Brain microvascular endothelial cell (primary cell): ENCODE data around the gene CNOT4.
A peak's percentile ranks its signal among the peaks of the same experiment; 100 is the strongest.

Source experiments
- DNase-seq: peaks from one replicate; pipeline ENCODE4 v3.0.0-alpha.2; 2020
- H3K27ac ChIP-seq: fragments of 250-450 bp; sonication (Bioruptor Pico); 2 replicates; pipeline ENCODE4 v1.5.1; 2020; ENCODE audit warnings: mild to moderate bottlenecking, moderate library complexity
- H3K27me3 ChIP-seq: fragments of 250-450 bp; sonication (Bioruptor Pico); replicated peaks from 2 replicates; pipeline ENCODE4 v1.5.1; 2020; ENCODE audit warnings: mild to moderate bottlenecking
- H3K36me3 ChIP-seq: fragments of 250-450 bp; sonication (Bioruptor Pico); replicated peaks from 2 replicates; pipeline ENCODE4 v1.5.1; 2020; ENCODE audit warnings: mild to moderate bottlenecking
- H3K4me3 ChIP-seq: 2 replicates; pipeline ENCODE4 v1.5.1; 2011; ENCODE audit warnings: low read depth, mild to moderate bottlenecking, control low read depth, low read length, moderate library complexity
- CTCF ChIP-seq: IDR thresholded peaks from 2 replicates; pipeline ENCODE4 v1.5.1; 2011; ENCODE audit warnings: low read depth, mild to moderate bottlenecking, moderate library complexity, low read length, control low read depth, inconsistent platforms; ENCODE audit errors: missing control alignments
- in situ Hi-C: cut with HindIII; loops from 2 replicates; pipeline ENCODE4 v1.10.0; 2017; ENCODE audit warnings: low sequenced_read_pairs, low pct_ligation_motif_present

Gene CNOT4

GRCh38 chr7:135342887-135343286 is 167.0 kb downstream of the CNOT4 start:
- TF ChIP-seq CTCF, result no peak
- Histone ChIP-seq H3K4me3 (no peak overlapping the region), H3K27ac (no peak overlapping the region), H3K36me3 (no peaks in the 10 kb centered on the region), H3K27me3 (peaks cover 4% of the 10 kb centered on the region)
- in situ Hi-C loops, result no loop called here
- no peak for DNase-seq

- no peak overlapping the region for H3K4me3 ChIP-seq
- no peaks in the 10 kb centered on the region for H3K36me3 ChIP-seq
- no peak for DNase-seq
- H3K27ac ChIP-seq, result no peak overlapping the region
- no peak for TF ChIP-seq CTCF
- in situ Hi-C loops, result no loop called here
- peaks cover 4% of the 10 kb centered on the region for H3K27me3 ChIP-seq
These were observed 168.9 kb downstream of the CNOT4 start for GRCh38 chr7:135341049-135341448.

DNA sequence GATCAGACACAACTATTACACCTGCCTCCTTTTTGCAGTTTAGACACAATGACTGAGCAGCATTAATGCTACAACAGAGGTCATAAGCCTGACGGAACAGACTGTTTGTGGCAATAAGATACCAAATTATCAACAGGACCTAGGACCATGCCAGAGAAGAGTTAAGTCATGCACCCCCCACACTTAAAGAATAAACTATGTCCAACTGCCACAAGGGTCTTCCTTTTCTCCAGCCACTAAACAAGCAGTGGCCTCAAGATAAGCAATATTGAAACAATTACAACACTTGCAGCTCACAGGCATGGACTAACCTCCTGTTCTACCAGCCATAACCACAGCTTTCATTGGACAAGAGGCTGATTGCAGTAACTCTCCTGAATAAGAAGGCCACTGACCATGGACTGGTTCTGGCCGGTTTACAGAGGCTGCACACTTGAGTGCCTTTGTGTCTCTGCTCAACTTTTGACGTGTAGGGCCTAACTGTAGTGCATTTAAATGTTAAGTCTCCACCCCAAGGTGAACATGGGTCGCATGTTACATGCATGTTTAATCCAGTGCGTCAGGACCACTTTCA is 171.8 kb downstream of the CNOT4 start:
- in situ Hi-C loops, result no loop called here
- Histone ChIP-seq H3K27me3 (peaks cover 2% of the 10 kb centered on the region), H3K27ac (no peak overlapping the region), H3K36me3 (no peaks in the 10 kb centered on the region), H3K4me3 (no peak overlapping the region)
- no peak for DNase-seq
- TF ChIP-seq CTCF, result no peak

DNA sequence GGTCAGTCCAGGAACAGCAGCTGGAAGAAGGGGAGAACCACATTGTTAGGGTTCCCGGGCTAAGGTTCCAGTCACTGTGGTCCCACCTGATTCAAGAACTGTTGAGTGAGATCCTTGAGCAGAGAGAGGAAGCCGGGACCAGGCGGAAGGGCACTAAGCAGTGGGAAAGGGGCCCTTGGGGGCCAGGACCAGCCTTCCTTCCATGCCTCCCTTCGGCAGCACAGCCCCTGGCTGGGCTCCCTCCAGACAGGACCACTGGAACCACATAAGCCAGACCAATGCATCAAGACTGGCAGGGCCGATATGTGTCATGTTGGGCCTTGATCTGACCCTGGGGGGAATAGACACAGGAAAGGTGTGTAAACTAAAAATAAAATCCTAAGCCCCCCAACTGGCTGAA is 172.4 kb downstream of the CNOT4 start:
- in situ Hi-C loops, result no loop called here
- peaks cover 2% of the 10 kb centered on the region for H3K27me3 ChIP-seq

DNA sequence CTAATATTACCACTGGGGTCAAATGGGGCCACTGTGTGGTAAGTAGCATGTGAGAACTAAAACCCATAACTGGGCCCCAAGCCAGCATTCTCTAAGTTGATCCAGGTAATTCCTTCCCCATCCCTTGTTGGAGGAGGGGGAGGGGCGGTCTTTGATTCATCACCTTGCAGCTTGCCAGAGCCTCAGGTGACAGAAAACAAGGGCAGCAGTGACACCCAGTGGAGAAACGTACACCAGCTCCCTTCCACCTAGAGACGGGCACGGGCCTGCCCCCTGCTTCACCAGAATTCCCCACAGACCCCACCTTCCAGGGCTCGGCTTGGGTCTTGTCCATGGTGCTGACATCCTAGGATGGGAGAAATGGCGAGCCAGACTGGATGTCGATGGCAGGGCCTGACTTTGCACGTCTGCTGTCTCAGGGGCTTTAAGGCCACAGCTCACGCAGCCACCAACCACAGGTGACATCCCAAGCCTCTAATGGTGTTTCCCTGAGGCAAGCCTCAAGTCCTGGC is 174.2 kb downstream of the CNOT4 start:
- H3K36me3 ChIP-seq, result no peaks in the 10 kb centered on the region
- no peaks in the 10 kb centered on the region for H3K27me3 ChIP-seq
- DNase-seq, result peak; percentile 22
- TF ChIP-seq CTCF, result peak; percentile 71
- H3K4me3 ChIP-seq, result no peak overlapping the region
- in situ Hi-C loops, result no loop called here
- no peak overlapping the region for H3K27ac ChIP-seq

More for the DNA sequence above, 172.4 kb downstream of the CNOT4 start:
- no peak for DNase-seq
- H3K36me3 ChIP-seq, result no peaks in the 10 kb centered on the region
- no peak overlapping the region for H3K27ac ChIP-seq
- H3K4me3 ChIP-seq, result no peak overlapping the region
- no peak for TF ChIP-seq CTCF
